Mucosa of descending colon (tissue), 3 donors: Measurements from ENCODE around the gene ENKUR. TPM values are rescaled to one million over a fixed set of nuclear protein-coding genes. Genes with fewer than 3 reads are reported as not detected.

Source experiments
- ATAC-seq: fragments of 200-7000 bp; cut with Tn5 transposase; one replicate; pipeline ENCODE4 v1.9.1; 2020; ENCODE audit warnings: mild to moderate bottlenecking, moderate library complexity
- DNase-seq, 3 donors: peaks; one replicate each; pipeline ENCODE4 v3.0.0-alpha.2; 2020
- H3K36me3 ChIP-seq: fragments of 200-600 bp; one replicate; pipeline ENCODE4 v1.8.0; 2021; ENCODE audit warnings: low read depth, mild to moderate bottlenecking
- H3K4me1 ChIP-seq: fragments of 200-600 bp; one replicate; pipeline ENCODE4 v1.8.0; 2021; ENCODE audit warnings: low read depth, mild to moderate bottlenecking
- H3K4me3 ChIP-seq: fragments of 200-600 bp; one replicate; pipeline ENCODE4 v1.8.0; 2021; ENCODE audit warnings: mild to moderate bottlenecking
- H3K9me3 ChIP-seq: fragments of 200-600 bp; one replicate; pipeline ENCODE4 v1.8.0; 2021; ENCODE audit warnings: mild to moderate bottlenecking
- CTCF ChIP-seq: fragments of 200-600 bp; IDR thresholded peaks from one replicate; pipeline ENCODE4 v1.8.0; 2022; ENCODE audit warnings: antibody characterized with exemption, mild to moderate bottlenecking
- intact Hi-C, 2 donors: fragments of 100-400 bp; cut with DNase I in 1 of 2; cut with micrococcal nuclease in 1 of 2; formaldehyde crosslinking; loops; one replicate each; pipeline versions ENCODE4 v1.11.0 to v1.11.1; 2022; cut with DNase I, micrococcal nuclease
- total RNA-seq, 3 donors: library from RNA; stranded (reverse); fragmentation: NEBNext Ultra II Directional in 2 of 3; extraction: Animal tissue kit (Norgen Biotek cat#: 25700) in 2 of 3; gene quantifications; one replicate each; pipeline versions ENCODE4 v1.2.1 to v1.2.4, GENCODE V29; 2021 to 2023
- donor health status: DM: no; HTN: no; CAD: no; lungs with moderate emphysema.
- donor health status: DM: no; HTN: no; CAD: no.
- donor health status: DM: no; HTN: yes; CAD: no.

Gene ENKUR
- total RNA-seq, 3 donors from 2014 or later = 0.32 to 0.98 (median 0.77) TPM

DNA sequence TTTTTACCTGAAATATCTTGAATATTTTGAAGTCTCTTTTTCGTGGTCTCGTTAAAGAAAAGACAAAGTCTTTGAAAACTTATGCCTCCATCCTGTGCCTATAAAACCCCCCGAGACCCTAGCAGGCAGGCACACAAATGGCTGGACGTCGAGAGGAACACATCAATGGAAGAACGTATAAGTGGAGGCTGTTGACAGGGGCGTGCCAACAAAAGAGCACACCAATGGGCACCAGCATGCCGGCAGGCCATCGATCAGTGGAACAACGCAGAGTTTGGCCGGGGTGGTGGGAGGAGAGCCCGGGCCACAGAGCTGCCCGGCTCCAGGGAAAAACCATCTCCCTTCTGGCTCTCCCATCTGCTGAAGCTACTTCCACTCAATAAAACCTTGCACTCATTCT is 24.7 kb downstream of the ENKUR start:
- no peak overlapping the region for H3K4me3 ChIP-seq
- no peak for ATAC-seq
- TF ChIP-seq CTCF = no peak

DNA sequence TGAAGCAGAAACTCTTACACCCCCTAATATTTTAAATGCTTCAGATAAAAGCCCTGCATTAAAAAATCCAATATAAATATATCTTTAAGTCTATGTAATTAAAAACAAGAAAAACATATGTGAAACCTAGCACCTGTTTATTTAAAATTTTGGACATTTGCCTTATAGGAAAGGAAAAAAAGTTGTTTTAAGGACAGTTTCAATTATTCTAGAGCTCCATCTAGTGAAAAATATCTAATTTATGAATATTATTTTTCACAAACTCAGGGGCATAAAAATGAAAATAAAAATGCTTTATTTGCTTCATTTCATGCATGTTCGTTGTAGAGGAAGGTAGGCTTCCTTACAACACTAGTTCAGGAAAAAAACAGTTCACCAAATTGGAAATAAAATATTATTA is 26.1 kb downstream of the ENKUR start:
- H3K36me3 ChIP-seq = no peaks in the 10 kb centered on the region
- ATAC-seq = no peak

More for the DNA sequence above, 24.7 kb downstream of the ENKUR start:
- DNase-seq = no peak
- Histone ChIP-seq H3K9me3 (no peaks in the 10 kb centered on the region), H3K36me3 (no peaks in the 10 kb centered on the region), H3K4me1 (no peaks in the 10 kb centered on the region)
- intact Hi-C loops = no loop called here

GRCh38 chr10:24988831-24989640 is 26.9 kb downstream of the ENKUR start:
- TF ChIP-seq CTCF = no peak
- intact Hi-C loops = no loop called here
- ATAC-seq (no peak), DNase-seq (no peak)
- H3K36me3 ChIP-seq = no peaks in the 10 kb centered on the region
- H3K4me3 ChIP-seq = no peak overlapping the region
- H3K9me3 ChIP-seq = no peaks in the 10 kb centered on the region
- H3K4me1 ChIP-seq = no peaks in the 10 kb centered on the region

More for the DNA sequence above, 26.1 kb downstream of the ENKUR start:
- TF ChIP-seq CTCF = no peak
- no peak for DNase-seq
- H3K4me3 ChIP-seq = no peak overlapping the region
- intact Hi-C loops = no loop called here
- no peaks in the 10 kb centered on the region for H3K4me1 ChIP-seq
- H3K9me3 ChIP-seq = no peaks in the 10 kb centered on the region

DNA sequence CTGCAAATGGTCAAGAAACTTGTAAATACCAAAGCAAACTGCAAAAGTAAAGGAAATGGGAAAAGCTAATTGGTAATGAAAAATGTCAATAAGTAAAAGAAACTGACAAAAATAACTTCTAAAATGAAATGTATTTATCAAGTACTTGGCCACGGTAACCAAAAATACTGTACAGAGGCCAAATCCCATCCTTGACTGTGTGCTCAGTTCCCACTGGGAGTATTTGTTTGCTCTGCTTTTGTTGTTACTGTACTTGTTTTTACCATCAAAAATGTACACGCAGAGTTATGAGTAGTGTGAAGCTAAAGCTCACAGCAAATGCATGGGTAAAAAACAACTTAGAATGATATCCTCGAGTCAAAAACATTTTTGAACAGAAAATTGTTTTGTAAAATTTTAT is 31.1 kb downstream of the ENKUR start:
- intact Hi-C loops = no loop called here
- DNase-seq = no peak
- Histone ChIP-seq H3K4me1 (no peaks in the 10 kb centered on the region), H3K4me3 (no peak overlapping the region), H3K9me3 (no peaks in the 10 kb centered on the region), H3K36me3 (no peaks in the 10 kb centered on the region)
- TF ChIP-seq CTCF = no peak
- ATAC-seq = no peak

- Histone ChIP-seq H3K4me1 (no peaks in the 10 kb centered on the region), H3K4me3 (no peak overlapping the region), H3K9me3 (no peaks in the 10 kb centered on the region), H3K36me3 (no peaks in the 10 kb centered on the region)
- ATAC-seq (no peak), DNase-seq (no peak)
- intact Hi-C loops = no loop called here
- no peak for TF ChIP-seq CTCF
These were observed 32.0 kb downstream of the ENKUR start for GRCh38 chr10:24983946-24984345.
